ELR (cell line): ENCODE measurements around the gene NUCB2.

ENCODE experiments used
- DNase-seq: peaks from one replicate; pipeline ENCODE4 v3.0.0-alpha.2; 2015; ENCODE audit warnings: low read depth

Gene NUCB2

DNA sequence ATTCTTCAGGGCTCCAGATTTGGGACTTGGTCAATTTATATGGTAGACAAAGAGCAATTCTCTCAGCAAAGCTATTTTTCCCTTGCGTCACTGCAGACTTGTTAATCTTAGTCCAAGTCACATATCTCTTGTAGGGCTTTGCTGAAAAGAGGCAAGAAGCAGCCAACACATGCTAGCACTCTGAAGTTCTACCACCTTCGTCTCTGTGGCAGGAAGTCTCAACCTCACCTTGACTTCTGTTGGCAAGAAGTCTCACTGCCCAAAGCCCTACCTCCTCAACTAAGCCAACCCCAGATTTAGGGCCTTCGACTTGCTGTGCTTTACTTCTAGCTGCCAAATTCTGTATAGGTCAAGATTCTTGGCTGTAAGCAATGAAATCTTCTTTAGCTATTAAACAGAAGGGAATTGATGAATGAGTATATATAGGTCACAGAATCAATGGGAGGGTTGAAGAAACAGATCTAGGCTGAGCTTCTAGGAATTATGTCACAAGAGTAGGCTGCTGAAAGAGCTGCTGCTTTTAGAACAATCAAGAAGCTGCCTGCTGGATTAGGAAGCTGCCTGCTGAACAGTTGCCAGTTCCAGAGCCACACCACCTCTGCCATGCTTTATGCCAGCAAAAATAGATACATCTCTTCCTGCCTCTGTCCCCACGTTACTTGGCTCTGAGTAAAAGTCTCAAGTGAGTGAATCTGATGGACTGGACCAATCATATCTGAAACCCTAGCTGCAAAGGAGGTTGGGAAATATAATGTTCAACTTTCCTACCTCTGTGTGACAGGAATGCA lies 57.5 kb downstream of the NUCB2 start:
- DNase-seq: no peak

DNA sequence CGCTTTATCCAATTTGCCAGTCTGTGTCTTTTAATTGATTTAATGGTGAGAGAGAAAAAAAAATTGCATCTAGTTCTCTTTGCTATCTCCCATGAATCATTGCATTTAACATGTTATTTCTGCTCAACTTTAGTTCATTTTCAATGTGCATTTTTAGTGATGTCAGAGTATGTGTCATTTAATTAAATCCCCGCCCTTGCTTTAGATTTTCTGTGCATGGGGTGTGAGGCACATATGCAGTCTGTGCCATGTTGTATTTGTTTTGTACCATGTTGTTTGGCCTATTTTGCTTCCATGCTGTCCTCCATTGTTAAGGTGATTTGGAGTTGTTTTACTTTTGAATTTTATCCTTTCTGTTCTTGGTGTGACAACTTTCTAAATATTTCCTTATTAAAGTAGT lies 66.7 kb downstream of the NUCB2 start:
- DNase-seq: peak; percentile 4

DNA sequence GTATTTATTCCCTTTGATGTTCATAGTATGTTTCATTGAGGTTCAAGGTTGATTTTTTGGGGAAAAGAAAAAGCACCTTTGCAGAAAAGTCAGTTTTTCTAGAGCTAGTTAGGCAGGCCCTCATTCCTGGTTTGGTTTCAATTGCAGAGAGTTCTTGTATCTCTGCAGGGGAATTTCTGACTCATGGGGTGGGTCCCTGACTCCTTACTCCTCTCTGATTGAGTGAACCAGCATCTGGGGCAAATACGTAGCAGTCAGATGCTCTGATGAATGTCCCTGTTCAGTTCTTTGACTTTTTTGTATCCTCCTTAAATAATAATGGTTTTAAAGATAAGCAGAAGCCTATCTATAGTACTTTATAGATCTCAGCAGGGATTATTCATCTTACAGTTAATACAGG lies 67.4 kb downstream of the NUCB2 start:
- DNase-seq: peak; percentile 82

DNA sequence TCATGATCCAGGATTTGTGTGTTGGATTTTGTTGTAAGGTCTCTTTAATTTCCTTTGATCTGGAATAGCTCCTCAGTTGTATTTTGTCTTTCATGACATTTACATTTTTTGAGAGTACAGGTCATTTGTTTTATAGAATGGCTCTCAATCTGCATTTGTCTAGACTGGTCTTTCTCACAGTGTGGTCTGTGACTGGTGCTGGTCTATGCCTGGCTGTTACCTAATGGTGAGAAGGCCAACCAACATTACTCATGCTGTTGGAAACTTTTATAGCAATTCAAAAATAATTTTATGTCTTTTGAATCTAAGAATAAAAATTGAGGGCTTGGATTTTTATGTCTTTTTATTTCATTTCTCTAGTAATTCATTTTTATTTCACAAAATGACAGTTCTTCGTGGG lies 71.1 kb downstream of the NUCB2 start:
- DNase-seq: peak; percentile 13

DNA sequence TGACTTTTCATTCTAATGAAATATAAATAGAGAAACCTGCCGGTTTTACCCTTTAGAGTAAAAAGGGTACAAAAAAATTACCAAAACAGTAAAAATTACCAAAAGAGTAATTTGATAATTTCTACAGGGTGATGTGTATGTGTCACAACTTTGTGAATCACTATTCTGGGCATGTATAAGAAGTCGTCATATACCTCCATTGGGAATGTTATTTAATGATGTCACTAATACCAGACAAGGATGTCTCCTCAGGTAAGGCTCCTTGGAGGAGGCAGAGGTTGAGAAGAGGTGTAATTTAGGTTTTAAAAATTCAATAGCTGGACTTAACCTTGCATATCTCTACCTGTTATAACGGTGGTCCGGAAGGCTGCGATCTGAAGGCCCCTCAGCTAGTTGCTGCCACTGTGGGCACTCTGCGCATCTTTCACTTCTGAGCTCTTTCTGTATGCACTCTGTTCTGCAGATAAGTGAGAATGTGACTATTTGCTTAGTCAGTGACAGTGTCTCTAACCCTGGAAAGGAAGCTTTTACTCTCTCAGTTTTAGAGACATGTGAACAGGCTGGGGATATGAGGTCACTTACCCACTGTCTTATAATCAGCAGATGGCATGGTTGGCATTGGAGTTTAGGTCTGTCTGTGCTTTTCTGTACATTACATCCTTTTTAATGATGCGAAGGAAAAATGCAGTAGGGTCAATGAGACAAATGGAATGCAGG lies 74.1 kb downstream of the NUCB2 start:
- peak; percentile 51 for DNase-seq

DNA sequence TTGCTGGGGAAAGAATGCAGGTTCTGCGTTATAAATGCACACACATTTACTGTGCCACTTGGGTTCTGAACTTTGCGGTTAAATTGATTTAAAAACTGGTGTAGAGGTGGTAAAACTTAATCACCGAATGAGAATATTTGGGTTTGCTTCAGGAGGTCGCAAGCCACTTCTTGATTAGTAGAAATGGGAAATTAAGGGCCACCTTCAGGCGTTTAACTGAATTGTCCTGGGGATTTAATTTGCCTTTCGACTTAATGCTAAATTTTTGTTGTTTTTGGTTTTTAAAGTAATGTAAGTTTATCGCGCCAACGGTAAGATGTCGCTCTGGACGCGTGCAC lies 74.6 kb downstream of the NUCB2 start:
- DNase-seq: no peak

DNA sequence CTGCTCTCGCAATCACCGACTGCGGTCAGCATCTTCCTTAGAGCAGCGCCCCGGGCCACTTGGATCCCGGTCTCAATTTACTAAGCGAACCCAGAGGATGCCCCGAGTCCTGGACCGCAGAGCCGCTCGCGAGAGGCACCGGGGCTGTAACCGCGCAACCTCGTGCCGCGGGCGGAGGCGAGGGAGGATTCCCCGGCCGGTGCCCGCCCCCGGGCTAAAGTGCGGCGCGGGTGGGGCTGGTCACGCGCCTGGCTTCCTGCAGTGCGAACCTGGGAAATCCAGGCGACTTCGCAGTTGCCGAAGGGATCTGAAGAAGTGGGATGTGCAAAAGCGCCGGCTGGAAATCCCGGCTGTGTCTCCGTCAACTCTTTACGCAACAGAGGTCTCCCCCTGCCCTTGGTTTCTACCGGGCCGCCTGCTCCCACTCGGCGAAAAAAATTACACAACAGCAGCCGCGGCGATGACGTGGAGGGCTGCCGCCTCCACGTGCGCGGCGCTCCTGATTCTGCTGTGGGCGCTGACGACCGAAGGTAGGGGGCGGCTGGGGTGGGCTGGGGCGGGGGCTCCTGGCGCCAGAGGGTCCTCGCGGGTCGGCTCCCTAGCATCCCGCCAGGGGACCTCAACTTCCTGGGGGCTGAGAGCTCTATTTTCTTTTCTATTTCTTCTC lies 75.1 kb downstream of the NUCB2 start, which contains the start of gene NCR3LG1:
Gene NCR3LG1 (plus strand): TSS at position 291 of the 667 bp plus-strand sequence. CDS start 170 bp downstream, at position 461.
- DNase-seq: peak; percentile 75

DNA sequence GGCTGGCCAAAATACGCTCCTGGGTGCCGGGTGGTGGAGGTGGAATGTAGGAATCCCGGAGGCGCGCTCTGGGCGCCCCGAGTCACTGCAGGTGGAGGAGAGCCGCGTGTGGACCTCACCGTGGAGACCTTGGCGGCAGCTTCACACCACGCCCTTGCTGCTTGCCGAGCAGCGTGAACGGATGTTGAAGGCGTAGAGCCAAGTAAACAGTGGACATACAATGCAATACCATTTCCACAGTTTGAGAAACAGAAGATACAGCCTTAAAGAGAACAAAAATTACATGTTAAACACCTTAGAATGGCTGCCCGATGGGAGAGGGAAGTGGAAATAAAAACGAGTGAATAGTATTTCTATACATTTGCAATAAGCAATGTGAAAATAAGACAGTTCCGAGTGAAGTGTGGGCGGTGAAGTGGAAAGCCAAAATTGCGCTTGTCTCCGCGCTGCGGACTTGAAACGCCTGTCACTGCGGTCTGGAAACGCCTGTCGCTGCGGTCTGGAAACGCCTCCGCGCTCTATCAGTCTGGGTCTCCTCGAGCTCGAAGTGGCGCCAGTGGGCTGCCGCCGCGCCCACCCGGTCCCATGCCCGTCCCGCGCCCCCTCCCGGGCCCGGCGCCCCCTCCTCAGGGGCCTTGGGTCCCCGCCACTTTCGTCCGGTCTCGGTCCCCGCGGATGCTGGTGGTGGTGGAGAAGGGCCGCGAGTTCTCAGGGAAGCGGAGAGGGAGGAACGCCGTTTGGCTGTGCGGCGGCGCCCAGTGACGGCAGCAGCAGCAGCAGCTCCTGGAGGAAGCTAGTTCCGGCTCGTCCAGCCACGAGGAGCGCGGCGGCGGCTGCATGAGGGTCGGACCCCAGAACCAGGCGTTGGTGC lies 76.6 kb downstream of the NUCB2 start:
- peak; percentile 86 for DNase-seq

DNA sequence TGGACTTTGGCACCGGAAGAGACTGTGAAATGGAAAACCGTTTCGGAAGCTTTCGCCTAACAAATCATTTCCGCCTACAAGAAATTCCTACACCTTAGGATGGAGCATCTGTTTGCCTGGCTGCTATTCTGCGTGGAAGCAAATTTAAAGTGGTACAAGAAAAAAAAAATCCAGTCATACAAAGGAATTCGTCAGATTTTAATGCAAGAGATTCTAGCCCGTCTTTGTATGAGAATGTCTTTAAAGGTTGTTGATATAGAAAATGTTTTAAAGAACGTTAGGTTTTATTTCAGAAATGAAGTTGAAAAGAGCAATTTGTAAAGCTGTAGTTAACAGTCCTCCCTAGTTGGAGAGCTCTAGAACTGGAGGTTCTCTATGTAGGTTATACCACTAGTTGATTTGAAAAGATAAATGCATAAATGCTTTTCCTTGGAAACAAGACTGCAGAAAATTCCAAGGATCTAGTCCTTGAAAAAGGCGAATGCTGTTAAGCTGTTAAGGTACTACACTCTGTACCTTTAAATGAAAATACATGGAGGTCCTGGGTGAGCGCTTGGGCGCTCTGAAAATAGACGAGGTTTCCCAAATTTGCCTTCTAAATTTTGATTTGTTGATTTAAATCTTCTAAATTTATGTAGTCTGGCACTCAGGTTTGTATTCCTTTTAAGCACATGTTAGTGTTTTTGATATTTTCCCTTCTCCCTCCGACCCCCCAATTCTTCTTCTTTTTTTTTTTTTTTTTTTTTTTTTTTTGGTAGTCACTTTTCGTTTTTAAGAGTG lies 77.5 kb downstream of the NUCB2 start:
- DNase-seq: peak; percentile 22

DNA sequence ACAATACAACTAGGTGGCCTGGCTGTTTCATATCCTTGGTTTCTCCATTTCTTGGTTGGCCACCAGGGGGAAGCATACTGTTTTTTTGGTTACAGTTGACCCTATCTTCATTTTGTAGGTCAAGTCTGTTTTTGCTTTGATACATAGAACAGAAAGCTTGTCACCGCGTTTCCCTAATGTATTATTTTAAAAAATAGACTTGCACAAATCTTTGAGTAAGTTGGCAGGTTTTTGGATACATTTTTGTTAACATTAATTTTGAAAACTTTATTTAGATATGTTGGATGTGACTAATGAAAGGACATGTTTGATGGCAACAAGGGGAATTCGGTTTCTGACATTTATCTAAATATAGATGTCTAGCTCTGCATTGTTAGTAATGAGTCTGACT lies 78.1 kb downstream of the NUCB2 start:
- peak; percentile 82 for DNase-seq

DNA sequence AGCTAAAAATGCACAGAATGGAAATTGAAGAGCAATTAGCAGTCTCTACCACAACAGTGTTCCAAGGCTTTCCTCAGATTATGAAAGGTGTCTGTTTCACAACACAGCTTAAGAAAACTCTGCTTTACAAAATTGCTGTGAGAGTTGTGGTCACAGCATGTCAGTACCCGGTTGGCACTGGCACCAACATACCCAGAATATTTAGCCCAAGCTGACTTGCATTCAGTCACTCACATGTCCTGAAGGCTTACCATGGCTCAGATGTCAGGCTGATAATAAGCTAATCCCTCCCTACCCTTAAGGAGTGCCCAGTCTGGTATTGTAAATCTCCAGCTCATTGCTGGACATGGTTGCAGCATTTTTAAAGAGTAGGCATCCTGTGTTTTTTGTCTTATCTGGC lies 90.0 kb downstream of the NUCB2 start:
- DNase-seq: no peak

DNA sequence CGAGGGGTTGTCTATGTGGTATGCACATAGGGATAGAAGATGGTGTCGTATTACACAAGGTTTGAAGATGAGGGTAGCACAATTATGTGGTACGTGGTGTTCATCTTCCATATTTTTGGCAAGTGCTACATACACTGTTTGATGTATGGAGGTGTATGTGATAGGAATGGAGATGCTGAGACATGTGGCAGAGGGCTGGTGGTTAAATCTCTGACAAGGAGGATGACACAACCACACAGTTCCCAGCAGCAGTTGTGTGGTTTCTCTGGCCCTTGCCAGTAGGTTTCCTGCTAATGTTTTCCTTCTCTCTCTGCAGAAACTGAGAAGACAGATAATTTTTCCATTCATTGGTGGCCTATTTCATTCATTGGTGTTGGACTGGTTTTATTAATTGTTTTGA lies 92.0 kb downstream of the NUCB2 start:
- DNase-seq: no peak

DNA sequence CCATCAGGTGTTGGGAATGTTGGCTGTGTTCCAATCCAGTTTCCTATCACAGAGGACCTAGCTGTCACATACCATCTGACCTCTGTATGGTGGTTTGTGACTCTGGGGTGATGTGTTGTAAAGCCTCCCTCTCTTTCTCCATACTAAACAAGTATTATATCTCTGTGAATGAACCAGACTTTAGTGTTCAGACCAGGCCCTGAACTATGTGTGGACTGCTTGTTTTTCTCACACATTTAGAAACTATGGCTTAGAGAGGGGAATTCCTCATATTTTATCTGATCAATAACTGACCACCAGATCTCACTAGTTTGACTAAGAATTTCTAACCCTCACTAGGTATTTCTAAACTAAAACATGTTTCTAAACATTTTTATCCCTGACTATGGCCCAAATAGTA lies 92.6 kb downstream of the NUCB2 start:
- no peak for DNase-seq

DNA sequence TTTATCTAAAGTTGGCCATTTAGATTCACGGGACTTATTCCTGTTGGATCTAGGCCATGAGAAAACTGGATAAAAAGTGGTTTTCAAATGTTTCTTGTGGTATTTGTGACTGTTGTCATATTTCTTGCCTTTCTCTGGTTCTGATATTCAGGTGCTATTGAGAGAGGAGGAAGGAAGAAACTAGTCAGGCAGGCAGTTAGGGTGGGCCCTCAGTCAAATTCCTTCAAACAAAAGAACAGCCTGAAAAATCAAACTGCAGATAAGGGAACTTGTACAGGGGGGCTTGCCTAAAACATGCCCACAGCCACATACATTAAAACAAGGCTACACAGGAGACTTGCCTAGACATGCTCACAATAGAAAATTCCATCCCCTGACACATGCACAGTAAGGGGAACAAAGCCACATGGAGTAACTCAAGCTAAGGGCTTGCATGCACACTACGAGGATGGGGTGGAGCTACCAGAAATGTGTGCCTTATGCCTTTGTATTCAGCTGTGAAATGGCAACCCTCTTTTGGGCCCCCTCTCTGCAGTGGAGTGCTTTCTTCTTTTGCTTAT lies 93.2 kb downstream of the NUCB2 start:
- no peak for DNase-seq

DNA sequence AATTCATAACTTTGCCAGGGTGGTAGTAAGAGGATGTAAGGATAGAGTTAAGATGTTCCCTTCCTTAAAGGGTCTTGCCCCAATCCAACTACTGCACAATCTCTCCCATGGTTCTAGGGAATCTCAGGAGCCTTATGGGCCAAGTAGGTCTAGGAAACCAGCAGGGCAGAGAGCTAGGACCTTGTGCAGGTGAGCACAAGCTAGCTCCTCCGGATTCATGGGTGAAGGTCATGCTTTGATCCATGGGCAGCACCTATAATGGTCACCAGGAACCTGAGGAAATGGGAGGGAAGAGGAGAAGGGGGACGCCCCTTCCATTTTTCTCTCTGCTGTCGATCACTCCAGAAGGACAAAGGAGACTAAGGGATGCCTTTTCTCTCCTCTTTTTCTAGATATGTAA lies 95.1 kb downstream of the NUCB2 start:
- peak; percentile 28 for DNase-seq

DNA sequence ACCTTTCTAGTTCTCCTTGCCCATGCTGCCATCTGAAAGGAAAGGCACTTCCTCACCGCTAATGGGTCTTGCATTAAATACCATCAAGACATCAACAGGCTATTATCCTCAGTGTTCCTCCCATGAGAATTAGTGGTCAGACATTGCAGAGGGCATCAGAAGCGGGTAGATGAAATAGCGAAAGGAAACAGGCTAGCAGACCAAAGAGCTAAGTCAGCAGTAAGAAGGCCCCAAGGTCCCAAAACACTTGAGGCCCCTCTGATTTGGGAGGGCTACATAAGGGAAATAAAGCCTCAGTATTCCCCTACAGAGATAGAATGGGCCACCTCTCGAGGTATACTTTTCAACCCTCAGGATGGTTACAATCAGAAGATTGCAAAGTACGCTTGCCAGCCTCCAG lies 99.0 kb downstream of the NUCB2 start:
- no peak for DNase-seq

DNA sequence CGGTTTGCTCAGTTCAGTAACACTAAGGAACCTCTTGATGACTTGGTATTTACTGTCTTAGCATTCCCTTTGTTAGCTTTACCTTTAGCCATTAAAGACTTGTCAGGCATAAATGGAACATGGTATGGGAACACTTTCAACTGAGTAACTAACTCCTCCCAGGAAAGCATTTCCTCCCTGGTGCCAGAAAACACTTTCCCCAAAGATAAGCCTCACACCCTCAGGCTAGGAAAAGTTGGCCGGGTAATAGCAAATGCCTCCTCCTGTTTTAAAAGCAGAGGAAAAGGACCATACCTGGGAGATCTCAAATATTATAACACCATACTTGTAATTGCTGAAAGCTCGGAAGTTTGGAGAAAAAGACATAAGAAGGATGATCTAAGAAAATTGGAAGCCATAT lies 100.0 kb downstream of the NUCB2 start:
- no peak for DNase-seq

DNA sequence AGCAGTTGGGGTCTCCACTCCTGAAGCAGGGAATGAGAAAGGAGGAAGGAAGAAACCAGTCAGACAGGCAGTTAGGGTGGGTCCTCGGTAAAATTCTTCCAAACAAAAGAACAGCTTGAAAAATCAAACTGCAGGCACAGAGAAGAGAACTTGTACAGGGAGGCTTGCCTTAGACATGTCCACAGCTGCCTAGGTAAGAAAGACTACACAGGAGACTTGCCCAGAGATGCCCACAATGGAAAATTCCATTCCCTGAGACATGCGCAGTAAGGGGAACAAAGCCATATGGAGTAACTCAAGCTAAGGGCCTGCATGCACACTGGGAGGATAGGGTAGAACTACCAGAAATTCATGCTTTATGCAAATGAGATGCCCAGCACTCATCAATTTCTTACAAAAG lies 102.1 kb downstream of the NUCB2 start:
- DNase-seq: no peak

DNA sequence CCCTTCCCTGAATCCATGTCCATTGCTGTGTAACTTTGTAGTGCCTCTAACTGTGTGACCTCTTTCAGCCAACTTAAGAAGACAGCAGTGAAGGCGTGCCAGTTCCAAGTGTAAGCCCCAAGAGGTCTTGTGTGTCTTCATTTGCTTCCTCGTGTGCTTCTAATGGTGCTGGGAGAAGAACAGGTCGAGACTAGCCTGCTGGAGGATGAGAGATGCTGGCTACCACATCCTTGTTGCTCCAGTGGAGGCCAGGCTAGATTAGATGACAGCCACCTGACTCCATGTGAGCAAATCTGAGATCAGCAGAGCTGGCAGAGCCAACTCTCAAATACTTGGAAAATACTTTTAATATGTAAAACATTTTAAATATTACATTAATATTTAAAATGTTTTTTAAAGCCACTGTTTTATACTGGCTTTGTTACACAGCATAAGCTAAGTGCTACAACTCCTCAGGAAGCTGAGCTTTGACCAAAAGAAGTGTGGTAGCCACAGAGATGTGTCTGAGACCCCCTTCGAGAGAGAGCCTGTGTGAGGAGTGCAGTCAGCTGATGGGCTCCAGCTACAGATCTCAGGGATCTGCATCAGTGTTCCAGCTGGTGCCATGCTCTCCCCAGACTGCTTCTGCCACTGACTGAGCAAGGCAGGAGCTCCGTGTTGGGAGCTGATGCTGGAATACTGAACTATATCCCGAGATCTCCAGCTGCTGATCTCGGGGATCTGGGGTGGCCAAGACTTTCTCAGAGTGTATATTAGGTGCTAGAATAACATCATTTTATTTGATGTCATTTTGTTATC lies 103.0 kb downstream of the NUCB2 start:
- no peak for DNase-seq

DNA sequence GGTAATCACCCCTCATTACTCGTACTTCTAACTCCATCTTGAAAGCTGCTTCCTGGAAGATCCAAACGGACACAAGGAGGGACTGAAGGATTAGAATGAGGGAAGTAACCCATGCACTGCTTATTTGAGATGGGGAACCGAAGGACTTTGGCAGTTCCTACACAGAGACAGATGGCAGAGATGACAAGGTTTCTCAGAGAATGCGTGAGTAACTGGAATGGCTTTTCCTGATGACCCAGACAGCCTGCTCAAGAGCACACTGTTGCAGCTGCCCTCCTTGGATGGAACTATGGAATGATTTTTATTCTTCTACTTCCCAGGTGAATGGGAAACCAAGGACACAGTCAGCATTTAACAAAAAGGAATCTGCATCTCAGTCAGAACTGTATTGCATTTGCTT lies 104.6 kb downstream of the NUCB2 start:
- DNase-seq: peak; percentile 76
